SW 1271 (cell line): ENCODE results near the gene TRIAP1.
"Not testable (repeated sequence)": the region's sequence is repeated elsewhere in the genome, so short reads cannot be mapped to it uniquely, and the experiment has no call there.

ENCODE experiments used
- DNase-seq, 2 experiments: peaks; one replicate each; lab custom pipeline; 2025; lab: John Stamatoyannopoulos, UW

The TRIAP1 gene

DNA sequence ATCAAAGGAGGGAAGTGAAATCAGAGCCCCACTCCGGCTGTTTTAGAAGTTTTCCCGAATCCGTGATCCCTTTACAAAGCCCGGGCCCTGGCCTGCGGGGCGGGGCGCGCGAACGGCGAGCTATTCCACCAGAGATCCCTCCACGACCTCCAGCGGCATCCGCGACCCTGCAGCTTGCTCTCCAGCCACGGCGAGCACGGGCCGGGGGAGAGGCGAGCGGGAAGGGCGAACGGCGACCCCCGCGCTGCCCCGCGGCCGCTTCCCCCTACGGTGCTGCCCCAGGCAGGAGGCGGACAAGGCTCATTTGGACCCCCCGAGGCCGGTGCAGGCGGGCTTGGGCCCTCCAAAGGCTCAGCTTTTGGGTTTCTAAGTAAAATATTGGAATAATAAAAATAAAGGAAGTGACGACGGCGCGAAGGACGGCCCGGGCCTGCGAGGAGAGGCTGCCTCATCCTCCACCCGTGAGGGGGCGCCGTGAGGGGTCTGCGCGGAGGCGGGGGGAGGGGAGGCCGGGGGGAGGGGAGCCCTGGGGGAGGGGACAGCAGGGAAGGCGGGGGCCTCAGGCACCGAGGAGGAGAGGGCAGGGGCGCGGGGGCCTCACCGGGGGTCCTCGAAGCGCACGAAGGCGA lies 22.8 kb upstream of the TRIAP1 start:
- no peak for DNase-seq

DNA sequence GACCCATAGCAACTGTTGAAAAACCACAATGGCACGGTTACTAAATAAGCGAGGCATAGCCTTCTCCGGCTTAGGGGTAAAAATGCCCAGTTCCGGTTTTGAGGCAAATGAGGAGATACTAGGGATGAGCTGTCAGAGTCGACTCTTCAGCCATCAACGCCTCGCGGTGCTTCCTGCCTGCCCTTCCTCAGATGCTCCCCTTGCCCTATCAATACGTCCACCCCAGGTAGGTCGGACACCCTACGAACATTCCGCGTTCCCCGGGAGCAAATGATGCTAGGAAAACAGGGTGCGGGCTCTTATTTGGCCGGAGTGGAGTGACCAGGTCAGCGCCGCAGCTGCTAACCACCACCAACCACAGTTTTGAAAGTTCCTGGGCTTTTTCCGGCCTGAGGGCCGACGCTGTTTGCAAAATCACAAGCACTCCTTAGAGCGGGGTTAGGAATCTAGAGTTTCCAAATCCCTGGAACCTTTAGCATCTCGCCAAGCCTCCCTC lies 22.2 kb upstream of the TRIAP1 start:
- DNase-seq = peak in 1 of 2 experiments; percentile 40

DNA sequence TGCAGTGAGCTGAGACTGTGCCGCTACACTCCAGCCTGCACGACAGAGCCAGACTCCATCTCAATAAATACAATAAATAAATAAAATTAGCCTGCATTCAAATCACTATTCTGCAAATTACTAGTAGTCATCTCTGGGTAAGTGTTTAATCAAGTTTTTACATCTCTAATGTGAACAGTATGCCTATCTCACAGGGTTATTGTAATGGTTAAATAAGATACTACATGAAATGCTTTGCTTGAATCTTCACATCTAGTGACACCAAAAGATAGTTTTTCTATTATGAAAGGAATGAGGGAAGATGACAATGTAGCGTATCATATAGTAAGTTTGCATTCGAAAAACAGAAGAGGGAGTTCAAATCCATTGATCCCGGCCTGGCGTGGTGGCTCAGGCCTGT lies 21.3 kb upstream of the TRIAP1 start:
- DNase-seq = no peak

DNA sequence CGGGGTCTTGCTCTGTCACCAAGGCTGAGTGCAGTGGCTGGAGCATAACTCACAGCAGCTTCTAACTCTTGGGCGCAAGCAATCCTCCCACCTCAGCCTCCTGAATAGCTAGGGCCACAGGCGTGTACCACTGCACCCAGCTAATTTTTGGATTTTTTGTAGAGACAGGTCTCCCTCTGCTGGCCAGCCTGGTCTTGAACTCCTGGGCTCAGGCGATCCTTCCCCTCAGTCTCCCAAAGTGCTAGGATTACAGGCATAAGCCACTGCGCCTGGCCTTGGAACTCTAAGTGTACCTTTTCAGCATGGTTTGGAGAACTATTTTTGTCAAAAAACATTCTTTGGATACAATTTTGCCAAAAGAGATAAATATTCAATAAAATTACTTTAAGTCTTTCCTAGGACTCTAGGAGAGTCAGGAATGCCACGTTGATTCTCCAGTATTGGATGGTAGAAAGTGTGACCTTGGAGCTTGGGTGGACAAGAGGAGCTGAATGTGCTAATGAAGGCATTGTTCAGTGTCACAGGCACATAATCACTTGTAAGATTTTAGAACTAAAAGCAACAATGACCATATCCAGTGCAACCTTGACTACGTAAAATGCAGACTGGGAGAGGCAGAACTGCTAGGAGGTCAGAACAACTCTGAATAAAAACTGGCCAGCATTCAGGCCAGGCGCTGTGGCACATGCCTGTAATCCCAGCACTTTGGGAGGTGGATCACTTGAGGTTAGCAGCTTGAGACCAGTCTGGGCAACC lies 20.6 kb upstream of the TRIAP1 start:
- peak in 1 of 2 experiments; percentile 48 for DNase-seq

DNA sequence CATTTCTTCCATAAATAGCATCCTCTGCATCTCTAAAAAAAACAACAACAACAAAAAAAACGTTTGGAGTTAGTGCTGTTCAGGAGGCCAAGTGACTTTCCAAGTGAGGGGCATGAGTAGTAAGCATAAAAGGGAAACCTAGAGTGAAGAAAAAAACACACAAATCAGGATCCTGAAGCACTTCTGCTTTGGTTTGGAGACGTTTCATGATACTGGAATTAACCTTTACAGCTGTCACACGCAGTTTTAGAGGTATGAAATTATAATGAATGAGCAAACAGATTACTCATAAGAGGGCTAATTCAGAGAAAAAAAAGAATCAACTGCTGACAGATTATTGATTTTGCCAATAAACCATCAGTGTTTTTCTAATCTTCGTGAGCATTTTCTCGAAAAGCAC lies 19.6 kb upstream of the TRIAP1 start:
- no peak for DNase-seq

DNA sequence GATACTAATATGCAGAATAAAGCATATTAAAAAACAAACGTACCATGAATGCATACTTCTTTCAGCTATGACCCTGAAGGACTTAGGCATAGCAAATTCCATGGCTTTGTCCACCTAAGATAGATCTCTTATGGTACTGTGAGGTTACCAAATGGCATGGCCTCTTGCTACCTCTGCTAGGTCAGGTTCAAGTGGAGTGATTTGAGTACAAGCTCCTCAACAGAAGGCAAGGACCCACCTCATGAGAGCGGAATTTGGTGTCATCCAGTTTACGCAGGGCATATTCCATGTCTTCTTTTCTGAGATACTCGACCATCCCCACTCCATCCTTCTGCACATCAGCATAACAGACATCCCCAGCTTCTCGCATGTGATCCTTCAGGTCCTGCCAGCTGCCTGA lies 17.5 kb upstream of the TRIAP1 start:
- no peak for DNase-seq

DNA sequence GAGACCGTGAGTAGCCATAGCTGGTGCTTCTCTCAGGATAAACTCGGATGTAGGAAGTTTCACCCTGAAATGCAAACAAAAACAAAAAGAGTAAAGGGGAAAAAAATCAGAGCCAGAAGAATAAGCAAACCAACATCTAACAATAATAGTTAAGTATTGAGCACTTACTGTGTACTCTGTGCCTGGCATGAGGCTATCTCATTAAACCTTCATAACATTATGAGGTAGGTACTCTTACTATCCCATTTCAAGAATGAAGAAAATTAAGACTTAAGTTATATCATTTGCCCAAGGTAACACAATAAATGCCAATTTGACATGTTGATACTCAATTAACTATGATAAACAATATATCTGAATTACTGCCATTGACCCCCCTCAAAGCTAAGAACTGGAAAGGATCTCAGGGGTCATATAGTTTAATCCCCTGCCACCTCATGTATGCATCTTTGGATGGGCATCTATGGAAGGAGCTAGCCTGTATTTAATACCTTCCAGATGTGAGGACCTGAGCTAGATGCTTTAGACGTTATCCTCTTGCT lies 16.0 kb upstream of the TRIAP1 start:
- no peak for DNase-seq

GRCh38 chr12:120460157-120460556 lies 14.0 kb upstream of the TRIAP1 start:
- DNase-seq = no peak

DNA sequence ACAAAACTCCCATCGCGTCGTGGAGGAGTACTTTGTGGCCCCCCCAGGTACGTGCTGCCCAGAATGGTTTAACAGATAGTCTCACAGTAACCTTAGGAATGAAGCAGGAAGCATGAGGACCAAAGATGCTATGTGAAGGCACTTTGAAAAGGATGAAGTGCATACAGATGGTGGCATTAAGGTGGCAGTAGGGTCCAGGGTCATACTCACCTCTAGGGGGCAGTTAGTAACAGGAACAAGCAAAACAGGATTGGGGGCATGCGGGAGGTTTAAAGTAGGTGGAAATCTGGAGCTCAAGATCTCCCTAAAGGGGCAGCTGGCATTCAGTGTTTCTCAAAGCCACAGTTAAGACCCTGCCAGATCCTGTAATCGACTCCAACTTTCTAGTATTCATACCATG lies 10.9 kb upstream of the TRIAP1 start:
- peak in 1 of 2 experiments; percentile 43 for DNase-seq

DNA sequence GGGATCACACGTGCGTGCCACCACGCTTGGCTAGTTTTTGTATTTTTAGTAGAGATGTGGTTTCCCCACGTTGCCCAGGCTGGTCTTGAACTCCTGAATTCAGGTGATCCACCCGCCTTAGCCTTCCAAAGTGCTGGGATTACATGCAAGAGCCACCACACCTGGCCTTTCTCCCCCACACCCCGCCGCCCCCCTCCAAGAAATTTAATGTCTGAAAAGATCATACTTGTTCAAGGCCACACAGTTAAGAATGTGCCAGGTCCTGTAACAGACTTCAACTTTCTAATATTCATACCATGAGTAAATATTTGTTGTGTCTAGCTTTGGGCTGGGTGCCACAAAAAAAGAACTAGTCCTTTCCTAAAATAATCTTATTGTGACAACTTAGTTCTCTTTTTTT lies 9.1 kb upstream of the TRIAP1 start:
- no peak for DNase-seq

DNA sequence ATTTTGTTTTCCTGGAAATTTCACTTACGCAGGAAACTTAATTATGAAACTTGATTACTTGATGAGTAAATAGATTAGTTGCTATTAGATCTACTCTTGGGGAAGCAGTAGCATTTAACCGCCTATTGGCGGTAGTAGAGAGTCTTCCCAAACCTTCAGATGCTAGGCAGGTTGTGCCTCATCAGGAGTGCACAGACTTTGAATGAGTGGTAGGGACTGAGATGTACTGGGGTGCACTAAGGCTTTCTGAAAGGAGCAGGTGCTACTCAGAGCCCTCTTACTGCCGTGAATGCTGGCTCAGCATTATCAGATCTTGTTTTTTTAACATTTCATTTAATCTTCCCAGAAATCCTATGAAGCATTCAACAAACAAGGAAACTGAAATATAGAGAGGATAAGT lies 7.8 kb upstream of the TRIAP1 start:
- peak in 1 of 2 experiments; percentile 48 for DNase-seq

DNA sequence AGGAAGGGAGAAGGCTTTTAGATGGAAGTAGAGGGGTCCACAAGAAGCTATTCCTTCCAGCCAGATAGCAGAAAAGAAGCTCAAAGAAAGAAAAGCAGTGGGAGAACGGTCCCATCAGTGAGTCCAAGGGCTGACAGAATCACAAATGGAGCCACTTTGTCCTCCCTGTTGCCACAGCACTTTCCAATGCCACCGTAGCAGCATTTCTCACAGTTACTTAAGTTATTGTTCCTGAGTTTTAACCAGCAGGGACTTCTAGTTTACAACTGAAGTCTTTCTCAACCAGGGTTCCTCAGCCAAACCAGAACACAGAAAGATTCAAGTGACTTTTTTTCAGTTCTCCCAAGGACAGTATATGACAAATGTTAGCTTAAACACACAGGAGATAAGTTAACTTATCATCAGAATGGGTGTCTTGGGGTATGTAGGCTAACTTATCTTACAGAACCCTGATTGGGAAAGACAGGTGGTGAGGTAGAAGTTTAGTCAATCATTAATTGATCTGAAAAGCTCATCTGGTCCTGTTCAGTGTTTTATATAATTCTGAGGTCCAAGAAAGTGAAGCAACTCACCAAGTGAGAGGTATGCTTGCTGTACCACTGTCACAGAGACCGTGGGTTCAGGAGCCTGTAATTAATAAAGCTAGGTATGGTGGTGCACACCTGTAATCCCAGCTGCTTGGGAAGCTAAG lies 7.0 kb upstream of the TRIAP1 start:
- DNase-seq = no peak

DNA sequence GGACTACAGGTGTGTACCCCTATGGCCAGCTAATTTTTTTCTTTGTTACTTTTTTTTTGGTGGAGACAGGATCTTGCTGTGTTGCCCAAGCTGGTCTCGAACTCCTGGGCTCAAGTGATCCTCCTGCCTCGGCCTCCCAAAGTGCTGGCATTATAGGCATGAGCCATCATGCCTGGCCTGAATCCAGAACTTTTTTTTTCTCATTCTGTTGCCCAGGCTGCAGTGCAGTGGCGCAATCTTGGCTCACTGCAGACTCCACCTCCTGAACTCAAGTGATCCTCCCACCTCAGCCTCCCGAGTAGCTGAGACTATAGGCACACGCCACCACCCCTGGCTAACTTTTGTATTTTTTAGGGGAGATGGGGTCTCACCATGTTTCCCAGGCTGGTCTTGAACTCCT lies 6.3 kb upstream of the TRIAP1 start:
- not testable (repeated sequence) for DNase-seq

DNA sequence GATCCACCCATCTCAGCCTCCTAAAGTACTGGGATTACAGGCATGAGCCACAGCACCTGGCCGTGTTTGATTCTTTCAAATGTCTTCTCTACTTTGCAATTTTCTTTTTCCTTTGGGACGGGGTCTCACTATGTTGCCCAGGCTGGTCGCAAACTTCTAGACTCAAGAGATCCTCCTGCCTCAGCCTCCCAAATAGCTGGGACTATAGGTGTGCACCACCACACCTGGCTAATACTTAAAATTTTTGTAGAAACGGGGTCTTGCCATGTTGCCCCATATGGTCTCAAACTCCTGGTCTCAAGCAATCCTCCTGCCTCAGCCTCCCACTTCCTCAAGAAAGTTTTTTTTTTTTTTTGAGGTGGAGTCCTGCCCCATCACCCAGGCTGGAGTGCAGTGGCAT lies 1.8 kb upstream of the TRIAP1 start:
- no peak for DNase-seq

- DNase-seq = not testable (repeated sequence)
Observed at GRCh38 chr12:120446844-120447178, 627 bp upstream of the TRIAP1 start.

- DNase-seq = no peak
Observed at GRCh38 chr12:120444676-120445075, 1.5 kb downstream of the TRIAP1 start.

DNA sequence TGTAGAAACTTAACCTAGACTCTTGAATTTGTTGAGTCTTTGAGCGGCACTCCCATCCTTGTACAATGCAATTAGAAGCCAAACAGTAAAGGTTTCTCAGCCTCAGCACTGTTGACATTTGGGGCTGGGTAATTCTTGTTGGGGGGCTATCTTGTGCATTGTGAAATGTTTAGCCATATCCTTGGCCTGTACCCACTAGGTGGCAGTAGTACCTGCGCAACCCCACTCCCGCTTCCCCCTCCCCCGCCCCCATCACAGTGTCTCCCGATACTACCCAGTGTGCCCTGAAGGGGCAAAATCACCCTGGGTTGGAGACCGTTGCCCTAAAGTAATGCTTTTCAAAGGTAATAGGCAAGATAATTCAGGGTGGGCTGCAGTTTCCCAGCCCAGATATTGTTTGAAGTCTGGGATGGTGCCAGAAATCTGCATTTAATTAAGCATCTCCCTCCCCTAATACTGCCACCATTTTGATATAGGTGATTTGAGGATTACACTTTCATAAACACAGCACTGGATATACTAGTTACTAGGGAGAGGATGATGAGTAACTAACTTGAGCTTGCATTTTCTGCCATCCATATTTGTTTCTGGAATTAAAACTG lies 6.4 kb downstream of the TRIAP1 start:
- peak in 1 of 2 experiments; percentile 73 for DNase-seq

- no peak for DNase-seq
Observed at GRCh38 chr12:120438495-120439198, 7.5 kb downstream of the TRIAP1 start.

GRCh38 chr12:120437735-120438494 lies 8.3 kb downstream of the TRIAP1 start, which contains the start of gene COX6A1:
Gene COX6A1 (plus strand): TSS chr12:120438113. CDS start chr12:120438127, 14 bp downstream.
- DNase-seq = peak; percentile 96 to 99

DNA sequence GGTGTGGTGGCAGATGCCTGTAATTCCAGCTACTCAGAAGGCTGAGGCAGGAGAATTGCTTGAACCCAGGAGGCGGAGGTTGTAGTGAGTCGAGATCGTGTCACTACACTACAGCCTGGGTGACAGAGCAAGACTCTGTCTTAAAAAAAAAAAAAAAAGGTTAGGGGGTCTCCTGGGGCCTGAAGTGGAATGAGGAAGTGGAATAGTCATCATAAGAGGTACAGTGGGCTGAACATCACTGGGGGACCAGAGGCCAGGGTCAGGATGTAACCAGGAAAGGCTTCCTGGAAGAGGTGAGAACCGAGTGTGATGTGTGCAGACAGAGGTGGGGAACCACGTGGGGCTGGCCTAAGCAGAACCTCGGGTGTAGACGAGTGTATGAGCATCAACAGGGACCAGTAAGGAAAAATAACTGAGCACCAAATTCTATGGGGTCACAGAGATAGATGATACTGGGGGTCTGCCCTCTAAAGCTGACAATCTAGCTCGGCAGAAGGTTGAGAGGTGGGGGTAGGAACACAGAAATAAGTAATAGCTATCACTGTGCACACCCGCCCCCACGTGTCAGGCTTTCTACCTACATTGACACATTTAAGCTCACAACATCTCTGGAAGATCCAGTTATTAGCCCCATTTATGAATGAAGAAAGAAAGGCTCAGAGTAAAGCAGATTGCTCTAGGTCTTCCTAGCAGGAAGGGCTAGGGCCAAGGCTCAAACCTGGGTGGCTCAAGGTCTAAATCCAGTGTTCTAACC lies 13.2 kb downstream of the TRIAP1 start:
- no peak for DNase-seq
